Kidney epithelial cell (primary cell): ENCODE data around the gene MAFF. TPM values are rescaled to one million over a fixed set of nuclear protein-coding genes. Genes with fewer than 3 reads are reported as not detected.
A peak's percentile ranks its signal among the peaks of the same experiment; 100 is the strongest.

Experiments used
- DNase-seq: peaks from one replicate; pipeline ENCODE4 v3.0.0-alpha.2; 2010; ENCODE audit warnings: low read depth
- H3K27me3 ChIP-seq: 2 replicates; pipeline ENCODE4 v1.6.0; 2011; ENCODE audit warnings: low read length; ENCODE audit not compliant: control insufficient read depth, insufficient read depth
- H3K36me3 ChIP-seq: 2 replicates; pipeline ENCODE4 v1.5.1; 2011; ENCODE audit warnings: low read length; ENCODE audit not compliant: control insufficient read depth, insufficient read depth
- H3K4me3 ChIP-seq: 2 replicates; pipeline ENCODE4 v1.5.1; 2011; ENCODE audit warnings: low read depth, mild to moderate bottlenecking, control low read depth, low read length
- total RNA-seq: library from RNA; depleted of rRNA; stranded (reverse); fragments of >200 nt; gene quantifications from 2 replicates; pipeline ENCODE4 v1.2.3, GENCODE V29; 2015
- TF ChIP-seq, protein P1 (sequence below): IDR thresholded peaks from 2 replicates; pipeline ENCODE4 v1.5.1; 2011; ENCODE audit warnings: mild to moderate bottlenecking, moderate library complexity, low read length, control low read depth, inconsistent platforms; ENCODE audit not compliant: insufficient read depth, poor library complexity, severe bottlenecking

MAFF gene
- total RNA-seq, 1 donor from 2014 or later = 99.5 TPM

DNA sequence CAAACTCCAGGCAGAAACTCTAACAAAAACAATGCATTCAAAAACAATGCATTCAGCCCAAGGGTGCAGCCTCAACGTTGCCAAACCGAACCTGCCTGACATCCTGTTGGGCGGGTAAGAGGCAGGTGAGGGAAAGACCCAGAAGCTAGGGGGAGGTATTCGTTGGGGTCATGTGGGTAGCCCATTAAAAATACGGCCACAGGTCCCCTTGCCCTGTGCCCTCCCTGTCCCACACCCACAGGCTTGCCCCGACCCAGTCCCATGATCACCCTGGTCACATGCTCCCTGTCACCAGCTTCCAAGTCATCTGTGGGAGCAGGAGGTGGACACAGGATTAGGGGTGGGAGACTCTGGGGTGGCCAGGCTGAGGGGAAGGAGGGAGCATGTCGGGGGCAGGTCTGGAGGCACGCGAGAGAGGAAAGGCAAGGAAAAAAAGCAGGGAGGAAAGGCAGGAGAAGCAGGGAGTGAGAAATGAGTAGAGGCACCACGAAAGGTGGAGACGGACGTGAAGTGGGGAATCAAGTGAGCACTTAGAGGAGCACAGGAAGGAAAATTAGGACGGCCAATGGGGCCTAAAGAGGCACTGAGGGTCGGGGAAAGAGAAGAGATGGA is 20.8 kb upstream of the MAFF start:
- H3K36me3 ChIP-seq = no peaks in the 10 kb centered on the region
- no peak for DNase-seq
- peak overlapping the region; percentile 60 for H3K4me3 ChIP-seq
- TF ChIP-seq, protein P1, sequence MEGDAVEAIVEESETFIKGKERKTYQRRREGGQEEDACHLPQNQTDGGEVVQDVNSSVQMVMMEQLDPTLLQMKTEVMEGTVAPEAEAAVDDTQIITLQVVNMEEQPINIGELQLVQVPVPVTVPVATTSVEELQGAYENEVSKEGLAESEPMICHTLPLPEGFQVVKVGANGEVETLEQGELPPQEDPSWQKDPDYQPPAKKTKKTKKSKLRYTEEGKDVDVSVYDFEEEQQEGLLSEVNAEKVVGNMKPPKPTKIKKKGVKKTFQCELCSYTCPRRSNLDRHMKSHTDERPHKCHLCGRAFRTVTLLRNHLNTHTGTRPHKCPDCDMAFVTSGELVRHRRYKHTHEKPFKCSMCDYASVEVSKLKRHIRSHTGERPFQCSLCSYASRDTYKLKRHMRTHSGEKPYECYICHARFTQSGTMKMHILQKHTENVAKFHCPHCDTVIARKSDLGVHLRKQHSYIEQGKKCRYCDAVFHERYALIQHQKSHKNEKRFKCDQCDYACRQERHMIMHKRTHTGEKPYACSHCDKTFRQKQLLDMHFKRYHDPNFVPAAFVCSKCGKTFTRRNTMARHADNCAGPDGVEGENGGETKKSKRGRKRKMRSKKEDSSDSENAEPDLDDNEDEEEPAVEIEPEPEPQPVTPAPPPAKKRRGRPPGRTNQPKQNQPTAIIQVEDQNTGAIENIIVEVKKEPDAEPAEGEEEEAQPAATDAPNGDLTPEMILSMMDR = no peak
- H3K27me3 ChIP-seq = no peaks in the 10 kb centered on the region

- Histone ChIP-seq H3K4me3 (peak within 1 kb of the TSS; percentile 60), H3K36me3 (no peaks in the 10 kb centered on the region), H3K27me3 (no peaks in the 10 kb centered on the region)
- DNase-seq = peak; percentile 90
- TF ChIP-seq, protein P1 = no peak
These were observed 20.2 kb upstream of the MAFF start, which contains the start of gene PLA2G6 for GRCh38 chr22:38181453-38182200. Gene PLA2G6, minus strand, starts transcription at chr22:38181830. Its CDS starts 12,404 bp downstream, at chr22:38169426.

- H3K36me3 ChIP-seq = no peaks in the 10 kb centered on the region
- no peaks in the 10 kb centered on the region for H3K27me3 ChIP-seq
- TF ChIP-seq, protein P1 = no peak
- no peak for DNase-seq
- H3K4me3 ChIP-seq = no peak overlapping the region
These were observed 17.0 kb upstream of the MAFF start for GRCh38 chr22:38184788-38185187.

- Histone ChIP-seq H3K27me3 (no peaks in the 10 kb centered on the region), H3K36me3 (no peaks in the 10 kb centered on the region)
These were observed 15.4 kb upstream of the MAFF start for GRCh38 chr22:38186429-38186828.

GRCh38 chr22:38187413-38188212 is 14.2 kb upstream of the MAFF start:
- H3K27me3 ChIP-seq = no peaks in the 10 kb centered on the region
- H3K36me3 ChIP-seq = no peaks in the 10 kb centered on the region
- TF ChIP-seq, protein P1 = no peak
- no peak overlapping the region for H3K4me3 ChIP-seq
- DNase-seq = no peak

More at GRCh38 chr22:38186429-38186828, 15.4 kb upstream of the MAFF start:
- H3K4me3 ChIP-seq = no peak overlapping the region
- DNase-seq = no peak
- TF ChIP-seq, protein P1 = no peak
